ENCODE measurements around the gene FHOD3.

FHOD3 gene

GRCh38 chr18:36322734-36323133 lies 25.2 kb downstream of the FHOD3 start:
- no peak for DNase-seq (ENCODE audit: low read depth)

- no peak for DNase-seq (ENCODE audit: low read depth)
These were observed 25.9 kb downstream of the FHOD3 start for GRCh38 chr18:36323421-36323820.

GRCh38 chr18:36325846-36326245 lies 28.3 kb downstream of the FHOD3 start:
- no peak for DNase-seq (ENCODE audit: low read depth)

GRCh38 chr18:36326771-36327170 lies 29.3 kb downstream of the FHOD3 start:
- DNase-seq (ENCODE audit: low read depth) = no peak

GRCh38 chr18:36327352-36328316 lies 30.1 kb downstream of the FHOD3 start:
- no peak for DNase-seq (ENCODE audit: low read depth)

GRCh38 chr18:36328385-36328858 lies 30.9 kb downstream of the FHOD3 start:
- DNase-seq (ENCODE audit: low read depth) = no peak

- no peak for DNase-seq (ENCODE audit: low read depth)
These were observed 31.4 kb downstream of the FHOD3 start for GRCh38 chr18:36328916-36329315.

- DNase-seq (ENCODE audit: low read depth) = no peak
These were observed 32.3 kb downstream of the FHOD3 start for GRCh38 chr18:36329684-36330434.

- no peak for DNase-seq (ENCODE audit: low read depth)
These were observed 33.0 kb downstream of the FHOD3 start for GRCh38 chr18:36330435-36331052.

GRCh38 chr18:36331521-36331971 lies 34.0 kb downstream of the FHOD3 start:
- no peak for DNase-seq (ENCODE audit: low read depth)

- DNase-seq (ENCODE audit: low read depth) = no peak
These were observed 35.9 kb downstream of the FHOD3 start for GRCh38 chr18:36333414-36333813.

GRCh38 chr18:36334798-36335197 lies 37.3 kb downstream of the FHOD3 start:
- DNase-seq (ENCODE audit: low read depth) = no peak

GRCh38 chr18:36335476-36336279 lies 38.2 kb downstream of the FHOD3 start:
- DNase-seq (ENCODE audit: low read depth) = no peak

GRCh38 chr18:36337679-36338402 lies 40.3 kb downstream of the FHOD3 start:
- no peak for DNase-seq (ENCODE audit: low read depth)

- DNase-seq (ENCODE audit: low read depth) = no peak
These were observed 41.0 kb downstream of the FHOD3 start for GRCh38 chr18:36338403-36338933.

- DNase-seq (ENCODE audit: low read depth) = no peak
These were observed 42.7 kb downstream of the FHOD3 start for GRCh38 chr18:36340246-36340645.

- no peak for DNase-seq (ENCODE audit: low read depth)
These were observed 44.4 kb downstream of the FHOD3 start for GRCh38 chr18:36341944-36342343.

GRCh38 chr18:36348331-36348730 lies 50.8 kb downstream of the FHOD3 start:
- no peak for DNase-seq (ENCODE audit: low read depth)

- no peak for DNase-seq (ENCODE audit: low read depth)
These were observed 51.5 kb downstream of the FHOD3 start for GRCh38 chr18:36348971-36349417.

GRCh38 chr18:36349552-36349951 lies 52.0 kb downstream of the FHOD3 start:
- DNase-seq (ENCODE audit: low read depth) = no peak

Measured in activated T-cell treated with anti-CD3 and anti-CD28 coated beads for 1 hour (primary cell).